GM18505 (cell line): ENCODE measurements around the gene SYNDIG1L.

Source experiments
- ATAC-seq: cut with Tn5 transposase; IDR thresholded peaks from one replicate; pipeline ENCODE4 v1.9.1; 2021; ENCODE audit not compliant: unreplicated experiment
- POLR2A ChIP-seq: IDR thresholded peaks from 4 replicates; pipeline ENCODE4 v1.6.1; 2011; ENCODE audit warnings: borderline replicate concordance; ENCODE audit not compliant: insufficient read depth, insufficient read length; ENCODE audit errors: extremely low read depth

SYNDIG1L gene

GRCh38 chr14:74426202-74426582 lies at the start of gene SYNDIG1L:
TSS of gene SYNDIG1L (minus strand) at chr14:74426210. CDS start at chr14:74409744, 16,466 bp downstream.
- no peak for ATAC-seq
- TF ChIP-seq POLR2A = no peak

GRCh38 chr14:74475678-74476077 lies 49.7 kb upstream of the SYNDIG1L start:
- no peak for TF ChIP-seq POLR2A
- no peak for ATAC-seq

GRCh38 chr14:74474376-74474775 lies 48.4 kb upstream of the SYNDIG1L start:
- no peak for TF ChIP-seq POLR2A
- ATAC-seq = no peak

GRCh38 chr14:74472601-74473000 lies 46.6 kb upstream of the SYNDIG1L start:
- TF ChIP-seq POLR2A = no peak
- ATAC-seq = no peak

- no peak for ATAC-seq
- no peak for TF ChIP-seq POLR2A
Measured at GRCh38 chr14:74469548-74470518, 43.8 kb upstream of the SYNDIG1L start.

- TF ChIP-seq POLR2A = no peak
Measured at GRCh38 chr14:74468513-74468912, 42.5 kb upstream of the SYNDIG1L start.

GRCh38 chr14:74465335-74465734 lies 39.3 kb upstream of the SYNDIG1L start:
- TF ChIP-seq POLR2A = no peak
- no peak for ATAC-seq

More at GRCh38 chr14:74468513-74468912, 42.5 kb upstream of the SYNDIG1L start:
- ATAC-seq = no peak

- ATAC-seq = no peak
Measured at GRCh38 chr14:74464785-74465184, 38.8 kb upstream of the SYNDIG1L start.

GRCh38 chr14:74463697-74464096 lies 37.7 kb upstream of the SYNDIG1L start:
- no peak for ATAC-seq
- no peak for TF ChIP-seq POLR2A

More at GRCh38 chr14:74464785-74465184, 38.8 kb upstream of the SYNDIG1L start:
- no peak for TF ChIP-seq POLR2A

- TF ChIP-seq POLR2A = no peak
- ATAC-seq = no peak
Measured at GRCh38 chr14:74462993-74463392, 37.0 kb upstream of the SYNDIG1L start.

GRCh38 chr14:74459976-74460375 lies 34.0 kb upstream of the SYNDIG1L start:
- no peak for TF ChIP-seq POLR2A
- ATAC-seq = no peak

- no peak for ATAC-seq
- no peak for TF ChIP-seq POLR2A
Measured at GRCh38 chr14:74459289-74459946, 33.4 kb upstream of the SYNDIG1L start.

GRCh38 chr14:74457565-74457895 lies 31.5 kb upstream of the SYNDIG1L start:
- no peak for ATAC-seq
- TF ChIP-seq POLR2A = no peak
